Upper lobe of right lung (tissue), 1 donor: ENCODE results near the gene IL36A. TPM values are rescaled to one million over a fixed set of nuclear protein-coding genes. Genes with fewer than 3 reads are reported as not detected.
A peak's percentile ranks its signal among the peaks of the same experiment; 100 is the strongest.

Experiments used
- ATAC-seq: fragments of 200-7000 bp; cut with Tn5 transposase; one replicate; pipeline ENCODE4 v1.9.1; 2020; ENCODE audit warnings: mild to moderate bottlenecking, moderate library complexity
- DNase-seq: peaks from one replicate; pipeline ENCODE4 v3.0.0-alpha.2; 2020
- H3K27ac ChIP-seq: fragments of 200-600 bp; one replicate; pipeline ENCODE4 v1.8.0; 2022
- H3K27me3 ChIP-seq: fragments of 200-600 bp; one replicate; pipeline ENCODE4 v1.8.0; 2022; ENCODE audit warnings: mild to moderate bottlenecking
- H3K36me3 ChIP-seq: fragments of 200-600 bp; one replicate; pipeline ENCODE4 v1.8.0; 2022
- H3K4me1 ChIP-seq: fragments of 200-600 bp; one replicate; pipeline ENCODE4 v1.8.0; 2022
- H3K4me3 ChIP-seq: fragments of 200-600 bp; one replicate; pipeline ENCODE4 v1.8.0; 2022; ENCODE audit warnings: mild to moderate bottlenecking
- H3K9me3 ChIP-seq: fragments of 200-600 bp; one replicate; pipeline ENCODE4 v1.8.0; 2022
- CTCF ChIP-seq: fragments of 200-600 bp; IDR thresholded peaks from one replicate; pipeline ENCODE4 v1.8.0; 2022; ENCODE audit warnings: antibody characterized with exemption
- intact Hi-C: fragments of 100-400 bp; cut with DNase I; formaldehyde crosslinking; loops from one replicate; pipeline ENCODE4 v1.11.0; 2022
- total RNA-seq: library from RNA; stranded (reverse); fragmentation: NEBNext Ultra II Directional; extraction: Animal tissue kit (Norgen Biotek cat#: 25700); gene quantifications from one replicate; pipeline ENCODE4 v1.2.1, GENCODE V29; 2021
- donor health status: DM: no; HTN: yes; CAD: no; lungs with severe emphysema.

IL36A gene
- total RNA-seq, 1 donor from 2014 or later = not detected

GRCh38 chr2:113025737-113026136, 20.5 kb downstream of the IL36A start:
- no peak for TF ChIP-seq CTCF
- H3K4me1 ChIP-seq = no peaks in the 10 kb centered on the region
- no peaks in the 10 kb centered on the region for H3K9me3 ChIP-seq
- no peak overlapping the region for H3K27ac ChIP-seq
- intact Hi-C loops = no loop called here
- ATAC-seq (peak; percentile 72), DNase-seq (no peak)
- H3K4me3 ChIP-seq = no peak overlapping the region
- H3K36me3 ChIP-seq = no peaks in the 10 kb centered on the region
- H3K27me3 ChIP-seq = peaks cover 4% of the 10 kb centered on the region

GRCh38 chr2:113027691-113028090, 22.4 kb downstream of the IL36A start:
- intact Hi-C loops = no loop called here
- H3K4me3 ChIP-seq = no peak overlapping the region
- H3K36me3 ChIP-seq = no peaks in the 10 kb centered on the region
- H3K9me3 ChIP-seq = no peaks in the 10 kb centered on the region
- ATAC-seq = no peak
- no peaks in the 10 kb centered on the region for H3K4me1 ChIP-seq
- TF ChIP-seq CTCF = no peak
- H3K27me3 ChIP-seq = no peaks in the 10 kb centered on the region
- H3K27ac ChIP-seq = no peak overlapping the region
- DNase-seq = no peak

- Histone ChIP-seq H3K4me3 (no peak overlapping the region), H3K4me1 (no peaks in the 10 kb centered on the region), H3K36me3 (no peaks in the 10 kb centered on the region), H3K27me3 (no peaks in the 10 kb centered on the region), H3K27ac (no peak overlapping the region), H3K9me3 (no peaks in the 10 kb centered on the region)
- TF ChIP-seq CTCF = no peak
- DNase-seq = no peak
- ATAC-seq = no peak
- intact Hi-C loops = no loop called here
These were observed 22.9 kb downstream of the IL36A start for GRCh38 chr2:113028112-113028511.

- Histone ChIP-seq H3K4me3 (no peak overlapping the region), H3K4me1 (no peaks in the 10 kb centered on the region), H3K9me3 (no peaks in the 10 kb centered on the region), H3K27me3 (no peaks in the 10 kb centered on the region), H3K36me3 (no peaks in the 10 kb centered on the region), H3K27ac (no peak overlapping the region)
- ATAC-seq (peak; percentile 39), DNase-seq (no peak)
- no peak for TF ChIP-seq CTCF
- intact Hi-C loops = no loop called here
These were observed 27.5 kb downstream of the IL36A start for GRCh38 chr2:113032737-113033136.

GRCh38 chr2:113034016-113034415, 28.8 kb downstream of the IL36A start:
- ATAC-seq (no peak), DNase-seq (no peak)
- Histone ChIP-seq H3K4me1 (no peaks in the 10 kb centered on the region), H3K27ac (no peak overlapping the region), H3K36me3 (no peaks in the 10 kb centered on the region), H3K9me3 (no peaks in the 10 kb centered on the region), H3K27me3 (no peaks in the 10 kb centered on the region), H3K4me3 (no peak overlapping the region)
- intact Hi-C loops = no loop called here
- TF ChIP-seq CTCF = no peak

GRCh38 chr2:113036763-113037162, 31.5 kb downstream of the IL36A start:
- Histone ChIP-seq H3K27ac (no peak overlapping the region), H3K4me1 (no peaks in the 10 kb centered on the region), H3K4me3 (no peak overlapping the region), H3K27me3 (no peaks in the 10 kb centered on the region), H3K9me3 (no peaks in the 10 kb centered on the region), H3K36me3 (no peaks in the 10 kb centered on the region)
- ATAC-seq (no peak), DNase-seq (no peak)
- TF ChIP-seq CTCF = no peak
- intact Hi-C loops = no loop called here
